ENCODE results near the gene EFCC1.

EFCC1 gene

GRCh38 chr3:129001101-129001805 lies at the start of gene EFCC1:
TSS of gene EFCC1 (plus strand) at chr3:129001304. CDS start at chr3:129001629, 325 bp downstream.
- FAIRE-seq: no peak

DNA sequence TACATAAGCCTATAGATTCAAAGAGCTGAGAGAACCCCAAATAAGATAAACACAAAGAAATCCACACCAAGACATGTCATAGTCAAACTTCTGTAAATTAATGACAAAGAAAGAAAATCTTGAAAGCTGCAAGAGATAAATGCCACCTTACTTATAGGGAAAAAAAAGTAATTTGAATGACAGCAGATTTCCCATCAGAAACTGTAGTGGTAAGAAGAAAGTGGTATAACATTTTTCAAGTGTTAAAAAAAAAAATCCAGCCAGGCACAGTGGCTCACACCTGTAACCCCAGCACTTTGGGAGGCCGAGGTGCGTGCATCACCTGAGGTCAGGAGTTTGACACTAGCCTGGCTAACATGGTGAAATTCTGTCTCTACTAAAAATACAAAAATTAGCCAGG lies 44.7 kb upstream of the EFCC1 start:
- FAIRE-seq: no peak

GRCh38 chr3:128965280-128965679 lies 35.8 kb upstream of the EFCC1 start:
- FAIRE-seq: no peak

GRCh38 chr3:128965818-128966217 lies 35.3 kb upstream of the EFCC1 start:
- no peak for FAIRE-seq

GRCh38 chr3:128967748-128968355 lies 33.3 kb upstream of the EFCC1 start:
- no peak for FAIRE-seq

- FAIRE-seq: peak; percentile 68
These were observed 30.9 kb upstream of the EFCC1 start for GRCh38 chr3:128969993-128970739.

DNA sequence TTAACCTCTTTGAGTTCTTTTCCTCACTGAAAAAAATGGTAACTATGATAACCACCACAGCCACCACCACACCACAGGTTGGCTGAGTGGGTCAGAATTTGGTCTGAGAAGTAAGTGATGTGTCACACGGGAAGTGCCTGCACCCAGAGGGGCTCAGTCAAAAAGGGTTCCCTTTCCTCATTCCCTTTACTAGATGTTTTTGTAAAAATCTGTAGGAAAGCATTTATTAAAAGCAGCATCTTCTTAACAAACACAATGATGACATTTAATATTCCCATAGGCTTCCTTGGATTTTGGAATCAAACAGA lies 30.4 kb upstream of the EFCC1 start:
- FAIRE-seq: no peak

DNA sequence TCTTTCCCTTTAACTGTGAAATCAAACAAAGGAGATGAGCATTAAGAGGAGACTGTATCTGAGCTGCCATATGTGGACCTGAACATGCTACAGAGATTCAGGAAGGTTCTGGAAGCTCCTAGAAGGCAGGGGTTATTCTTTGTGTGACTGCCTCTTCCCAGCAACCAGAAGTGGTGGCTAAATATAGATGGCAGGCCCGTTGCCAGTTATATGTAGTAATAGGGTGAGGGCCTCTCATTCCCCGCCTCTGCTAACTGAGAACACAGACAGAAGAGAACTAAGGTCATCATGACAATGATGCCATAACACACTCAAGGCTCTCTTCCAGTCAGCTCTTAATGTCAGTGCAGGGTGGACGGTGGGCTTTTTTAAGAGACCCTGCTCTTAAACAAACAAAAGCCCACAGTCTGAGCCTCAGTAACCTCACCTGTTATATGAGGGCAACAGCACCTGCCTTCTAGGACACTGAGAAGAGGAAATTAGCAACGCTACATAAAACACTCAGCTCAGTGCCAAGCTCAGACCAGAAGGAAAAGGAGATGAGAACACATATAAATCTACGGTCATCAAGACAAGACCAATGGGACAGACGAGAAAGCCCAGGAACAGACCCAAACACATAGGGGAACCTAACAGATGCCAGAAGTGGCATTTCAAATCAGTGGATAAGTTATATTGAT lies 29.5 kb upstream of the EFCC1 start:
- FAIRE-seq: no peak

DNA sequence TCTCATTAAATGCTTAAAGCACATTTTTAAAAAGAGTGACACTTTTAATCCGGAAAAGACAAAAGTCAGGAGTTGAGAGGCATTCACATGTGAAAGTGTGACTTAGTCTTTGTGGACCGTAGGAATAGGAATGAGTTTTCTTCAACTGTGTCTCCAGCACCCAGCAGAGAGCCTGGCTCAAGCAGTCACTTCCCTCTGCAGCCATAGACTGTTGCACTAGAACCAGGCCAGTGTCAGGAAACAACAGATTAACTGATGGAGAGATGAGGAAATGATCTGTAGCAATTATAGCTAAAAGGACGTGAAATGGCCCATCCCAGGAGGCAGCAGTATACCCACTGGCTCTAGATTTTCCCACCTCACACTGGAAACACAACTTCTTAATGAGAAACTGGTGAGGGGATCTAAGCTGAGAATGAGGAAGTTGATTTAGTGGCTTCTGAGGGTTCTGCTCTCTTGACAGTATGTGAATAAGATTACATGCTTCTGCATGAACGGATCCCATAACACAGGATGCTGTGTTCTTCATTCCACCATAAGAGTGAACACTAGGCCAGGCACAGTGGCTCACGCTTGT lies 27.0 kb upstream of the EFCC1 start:
- FAIRE-seq: no peak

DNA sequence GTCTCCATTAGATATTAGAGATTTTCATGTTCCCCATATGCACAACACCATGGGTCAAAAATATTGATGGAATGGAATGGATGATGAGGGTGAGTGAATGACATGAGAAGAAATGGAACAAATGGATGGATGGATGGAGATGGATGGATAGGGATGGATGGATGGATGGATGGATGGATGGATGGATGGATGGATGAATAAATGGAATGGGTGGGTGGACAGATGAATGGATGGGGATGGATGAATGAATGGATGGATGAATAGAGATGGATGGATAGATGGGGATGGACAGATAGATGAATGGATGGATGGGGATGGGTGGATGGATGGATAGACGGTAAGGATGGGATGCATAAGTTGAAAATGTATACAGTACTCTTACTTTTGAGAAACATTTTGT lies 25.8 kb upstream of the EFCC1 start:
- no peak for FAIRE-seq

DNA sequence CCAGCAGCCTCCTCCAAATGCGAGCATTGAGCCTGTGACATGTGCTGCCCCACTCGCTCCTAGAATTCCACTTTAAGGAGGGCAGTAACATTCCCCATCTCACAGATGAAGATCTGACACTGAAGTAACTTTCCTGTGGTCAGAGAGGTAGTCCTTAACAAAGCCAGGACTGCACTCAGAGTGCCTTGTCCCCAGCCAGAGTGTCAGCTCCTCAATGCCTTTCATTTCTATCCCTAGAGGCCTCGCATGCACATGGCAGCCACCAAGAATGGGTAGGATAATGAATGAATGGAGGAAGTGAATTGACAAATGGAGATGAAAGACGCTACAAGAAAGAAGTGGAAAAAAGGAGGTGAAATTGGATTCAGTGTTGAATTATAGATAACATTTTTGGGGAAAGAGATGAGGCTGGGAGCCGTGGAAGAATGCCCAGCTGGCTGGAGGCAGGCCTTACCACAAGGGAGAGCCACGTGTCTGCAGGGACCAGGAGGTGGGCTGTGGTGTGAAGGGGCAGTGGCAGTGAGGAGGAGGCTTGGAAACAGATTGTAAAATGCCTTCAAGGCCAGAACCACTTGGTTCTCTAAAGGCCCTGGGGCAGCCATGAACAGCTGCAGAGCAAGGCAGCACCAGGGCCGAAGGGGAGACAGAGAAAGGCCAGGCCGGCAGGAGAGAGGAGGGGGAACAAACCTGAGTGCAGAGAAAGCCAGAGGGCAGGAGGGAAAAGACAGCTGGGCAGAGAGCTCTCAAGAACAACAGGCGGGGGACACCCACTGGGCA lies 17.6 kb upstream of the EFCC1 start:
- no peak for FAIRE-seq

DNA sequence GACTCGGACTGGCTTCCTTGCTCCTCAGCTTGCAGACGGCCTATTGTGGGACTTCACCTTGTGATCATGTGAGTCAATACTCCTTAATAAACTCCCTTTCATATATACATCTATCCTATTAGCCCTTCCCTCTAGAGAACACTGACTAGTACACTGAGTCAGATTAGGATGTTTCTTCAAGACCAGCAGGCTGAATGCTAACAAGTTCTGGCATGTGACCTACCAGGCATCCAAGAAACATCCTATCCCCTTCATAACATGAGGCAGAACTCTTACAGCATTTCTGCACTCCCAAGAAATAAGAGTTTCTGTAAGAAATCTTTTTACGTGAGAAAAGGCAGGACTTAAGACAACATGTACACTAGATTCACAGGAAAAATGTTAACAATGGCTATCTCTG lies 16.5 kb upstream of the EFCC1 start:
- FAIRE-seq: no peak

- FAIRE-seq: no peak
These were observed 13.6 kb upstream of the EFCC1 start for GRCh38 chr3:128987302-128988100.

GRCh38 chr3:128988286-128988685 lies 12.8 kb upstream of the EFCC1 start:
- no peak for FAIRE-seq

DNA sequence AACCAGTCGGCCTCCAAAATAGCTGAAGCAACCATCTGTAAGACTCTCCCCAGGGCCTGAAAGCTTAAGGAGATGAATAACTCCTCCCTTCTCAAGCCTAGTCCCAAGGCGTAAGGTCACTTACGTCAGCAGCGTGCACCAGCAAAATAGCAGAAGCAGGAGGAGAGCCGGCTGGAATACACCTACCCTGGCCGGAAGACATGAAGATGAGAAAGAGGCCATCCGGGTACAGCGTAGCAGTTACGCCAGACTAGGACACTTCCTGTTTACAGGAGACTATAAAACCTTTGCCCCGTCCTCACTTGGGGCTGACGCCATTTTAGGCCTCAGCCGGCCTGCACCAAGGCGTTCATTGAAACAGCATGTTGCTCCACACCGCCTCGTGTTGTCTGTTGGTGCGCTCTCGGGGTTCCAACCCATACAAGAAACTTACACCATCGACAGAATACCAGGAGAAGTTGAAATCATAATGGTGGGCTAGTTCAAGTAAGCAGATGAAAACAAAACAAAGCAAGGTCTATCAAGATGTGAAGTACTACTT lies 9.7 kb upstream of the EFCC1 start:
- FAIRE-seq: no peak

DNA sequence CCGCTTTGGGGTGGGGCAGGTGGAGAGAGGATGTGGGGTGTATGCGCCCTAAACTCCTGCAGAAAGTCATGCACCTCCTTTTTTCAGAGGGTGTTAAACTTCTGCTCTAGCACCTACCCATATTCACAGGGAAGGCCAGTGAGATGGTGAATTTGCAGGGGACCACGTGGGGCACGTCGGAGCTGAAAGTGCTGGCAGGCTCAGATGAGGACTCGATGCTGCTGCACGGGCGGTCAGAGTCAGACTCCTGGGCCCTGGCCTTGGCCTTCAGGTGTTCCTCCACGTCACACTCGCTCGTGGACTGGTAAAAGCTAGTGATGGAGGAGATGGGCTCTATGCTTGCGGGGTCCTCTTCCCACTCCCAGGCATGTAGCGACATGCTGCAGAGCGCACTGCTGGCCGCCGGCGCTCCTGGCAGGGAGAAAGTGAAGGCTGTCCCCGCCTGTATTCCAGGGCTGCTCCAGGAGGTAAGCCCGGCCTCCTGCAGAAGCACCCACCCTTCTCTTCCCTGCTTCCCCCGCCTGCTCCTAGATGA lies 8.1 kb upstream of the EFCC1 start:
- no peak for FAIRE-seq

DNA sequence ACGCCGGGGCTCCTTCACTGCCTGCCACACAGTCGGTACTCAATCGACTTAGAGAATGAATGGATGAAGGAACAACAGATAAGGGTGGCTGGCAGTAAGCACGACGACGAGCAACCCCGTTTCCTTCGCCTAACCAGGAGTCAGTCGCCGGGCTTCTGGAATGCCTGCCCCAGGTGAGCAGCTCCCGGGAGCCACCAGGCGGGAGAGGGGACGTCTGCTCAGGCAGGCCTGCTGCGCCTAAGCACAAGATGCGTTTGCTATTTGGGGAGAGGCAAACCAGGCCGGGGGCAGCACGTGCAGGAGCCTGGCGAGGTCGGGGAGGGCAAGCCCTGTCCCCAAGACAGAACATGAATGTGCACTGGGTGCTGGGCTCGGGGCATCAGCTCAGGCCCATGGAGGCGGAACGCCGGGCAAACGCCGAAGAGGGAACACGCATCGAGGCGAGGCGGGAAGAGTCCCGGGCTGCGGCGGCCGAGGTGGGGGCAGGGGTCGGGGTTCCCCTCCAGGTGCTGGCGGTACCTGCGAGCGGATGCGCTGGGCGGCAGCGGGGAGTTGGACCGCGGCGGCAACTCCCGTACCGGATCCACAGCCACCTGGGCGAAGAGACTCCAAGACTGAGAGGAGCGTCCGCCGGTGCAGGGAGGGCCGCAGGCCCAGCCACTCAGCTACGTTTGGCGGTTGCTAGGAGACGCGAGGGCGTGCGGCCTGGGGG lies 7.5 kb upstream of the EFCC1 start, which contains the start of gene CFAP92:
Gene CFAP92, minus strand, starts transcription at position 616 of the 712 bp plus-strand sequence. CDS start 772 bp downstream, outside the sequence.
- no peak for FAIRE-seq

- no peak for FAIRE-seq
These were observed 7.0 kb upstream of the EFCC1 start for GRCh38 chr3:128994173-128994512.

GRCh38 chr3:128994581-128995546 lies 6.2 kb upstream of the EFCC1 start:
- FAIRE-seq: no peak
